GM12872 (cell line): ENCODE data around the gene MCC.

Experiments
- CTCF ChIP-seq: IDR thresholded peaks from 3 replicates; pipeline ENCODE4 v1.5.1; 2011; ENCODE audit warnings: low read depth, mild to moderate bottlenecking, low read length, moderate library complexity; ENCODE audit not compliant: insufficient read depth

MCC gene

GRCh38 chr5:113083481-113083880, 404.8 kb downstream of the MCC start:
- TF ChIP-seq CTCF, result no peak

- TF ChIP-seq CTCF, result no peak
Measured at GRCh38 chr5:113082547-113082905, 405.7 kb downstream of the MCC start.

GRCh38 chr5:113081881-113082546, 406.2 kb downstream of the MCC start:
- TF ChIP-seq CTCF, result no peak

- no peak for TF ChIP-seq CTCF
Measured at GRCh38 chr5:113081091-113081839, 407.0 kb downstream of the MCC start.

GRCh38 chr5:113075019-113075418, 413.2 kb downstream of the MCC start:
- no peak for TF ChIP-seq CTCF

- TF ChIP-seq CTCF, result no peak
Measured at GRCh38 chr5:113071401-113071800, 416.9 kb downstream of the MCC start.

- no peak for TF ChIP-seq CTCF
Measured at GRCh38 chr5:113070901-113071300, 417.4 kb downstream of the MCC start.
